HepG2 (cell line): ENCODE data around the gene TRIM10. TPM values are rescaled to one million over a fixed set of nuclear protein-coding genes. Genes with fewer than 3 reads are reported as not detected.
A peak's percentile ranks its signal among the peaks of the same experiment; 100 is the strongest.

Source experiments
- ARHGAP35 ChIP-seq: sonication (generic); formaldehyde crosslinking; IDR thresholded peaks from 2 replicates; pipeline ENCODE4 v1.9.0; 2022; ENCODE audit warnings: mild to moderate bottlenecking, inconsistent platforms, moderate library complexity, missing genetic modification reagents, borderline replicate concordance
- ASH2L ChIP-seq: fragments of 300-600, 200-600 bp; sonication (generic); IDR thresholded peaks from 2 replicates; pipeline ENCODE4 v1.7.0; 2017; ENCODE audit warnings: low read depth, mild to moderate bottlenecking, moderate library complexity, mixed read lengths, low read length; ENCODE audit not compliant: insufficient read length
- GATA4 ChIP-seq: sonication (generic); IDR thresholded peaks from 2 replicates; pipeline ENCODE4 v1.6.1; 2016; ENCODE audit warnings: antibody characterized with exemption, low read depth, borderline replicate concordance
- GFI1 ChIP-seq: sonication (generic); formaldehyde crosslinking; IDR thresholded peaks from 2 replicates; pipeline ENCODE4 v1.5.0; 2020; ENCODE audit warnings: missing genetic modification reagents, mild to moderate bottlenecking, borderline replicate concordance
- KLF11 ChIP-seq: IDR thresholded peaks from 2 replicates; pipeline ENCODE4 v1.6.1; 2016; ENCODE audit warnings: missing compliant biosample characterization
- KLF12 ChIP-seq: sonication (generic); formaldehyde crosslinking; IDR thresholded peaks from 2 replicates; pipeline ENCODE4 v1.4.0; 2020; ENCODE audit warnings: missing genetic modification reagents, borderline replicate concordance
- NFKBIZ ChIP-seq: IDR thresholded peaks from 2 replicates; pipeline ENCODE4 v1.6.1; 2018; ENCODE audit warnings: missing genetic modification reagents, missing compliant biosample characterization
- NR2F1 ChIP-seq, 2 experiments: fragments of 450-650 bp in 1 of 2; formaldehyde crosslinking in 1 of 2; IDR thresholded peaks; 2 replicates each; pipeline versions ENCODE4 v1.5.0 to v1.6.1; 2016 to 2020; ENCODE audit warnings: mild to moderate bottlenecking in 1 of 2, missing compliant biosample characterization in 1 of 2, missing genetic modification reagents in 1 of 2, moderate library complexity in 1 of 2
- PRMT3 ChIP-seq: sonication (generic); formaldehyde crosslinking; IDR thresholded peaks from 2 replicates; pipeline ENCODE4 v1.8.1; 2022; ENCODE audit warnings: low read depth, mild to moderate bottlenecking, moderate library complexity, missing genetic modification reagents, borderline replicate concordance
- RCOR2 ChIP-seq: IDR thresholded peaks from 2 replicates; pipeline ENCODE4 v1.6.1; 2016; ENCODE audit warnings: missing biosample characterization, missing genetic modification reagents
- SIN3B ChIP-seq: fragments of 150-350 bp; IDR thresholded peaks from 2 replicates; pipeline ENCODE4 v1.6.1; 2014; ENCODE audit warnings: low read length
- SP2 ChIP-seq: sonication (generic); formaldehyde crosslinking; IDR thresholded peaks from 2 replicates; pipeline ENCODE4 v1.5.1; 2020; ENCODE audit warnings: mild to moderate bottlenecking, missing genetic modification reagents
- ZBTB20 ChIP-seq: sonication (generic); formaldehyde crosslinking; IDR thresholded peaks from 2 replicates; pipeline ENCODE4 v1.8.1; 2023; ENCODE audit warnings: missing genetic modification reagents, low read depth, mild to moderate bottlenecking, borderline replicate concordance
- ZFP82 ChIP-seq: sonication (generic); formaldehyde crosslinking; IDR thresholded peaks from 2 replicates; pipeline ENCODE4 v1.5.1; 2020; ENCODE audit warnings: mild to moderate bottlenecking, missing genetic modification reagents, borderline replicate concordance
- ZNF225 ChIP-seq: sonication (generic); formaldehyde crosslinking; IDR thresholded peaks from 2 replicates; pipeline ENCODE4 v1.4.0; 2020; ENCODE audit warnings: mild to moderate bottlenecking, missing genetic modification reagents
- ZNF296 ChIP-seq: sonication (generic); formaldehyde crosslinking; conservative IDR thresholded peaks from 2 replicates; pipeline ENCODE4 v1.5.0; 2020; ENCODE audit warnings: mild to moderate bottlenecking, missing genetic modification reagents
- ZNF841 ChIP-seq: sonication (generic); formaldehyde crosslinking; IDR thresholded peaks from 2 replicates; pipeline ENCODE4 v1.8.1; 2023; ENCODE audit warnings: missing genetic modification reagents, borderline replicate concordance
- polyA plus RNA-seq, 8 experiments: library from polyadenylated mRNA; depleted of rRNA in 3 of 8; stranded (reverse) in 7 of 8; unstranded in 1 of 8; fragments of >200 nt; fragmentation: Illumina TruSeq in 4 of 8; extraction: Trizol in 4 of 8; gene quantifications; 2 replicates each; pipeline versions ENCODE4 v1.2.1 to v1.2.3, GENCODE V29; 2011 to 2016; ENCODE audit warnings: low read depth in 4 of 8, missing spikeins in 1 of 8, mixed read lengths in 1 of 8; ENCODE audit not compliant: insufficient read depth in 1 of 8
- total RNA-seq, 5 experiments: library from RNA; depleted of rRNA; stranded (reverse); fragments of >200 nt; fragmentation: Illumina TruSeq; extraction: Trizol; gene quantifications; 2 replicates each; pipeline ENCODE4 v1.2.3, GENCODE V29; 2016; ENCODE audit warnings: low read depth in 1 of 5
- TF ChIP-seq, protein P1 (sequence below): sonication (generic); formaldehyde crosslinking; IDR thresholded peaks from 2 replicates; pipeline ENCODE4 v1.5.0; 2020; ENCODE audit warnings: mild to moderate bottlenecking, missing genetic modification reagents
- TF ChIP-seq, protein P2 (sequence below): IDR thresholded peaks from 2 replicates; pipeline ENCODE4 v1.6.1; 2012; ENCODE audit warnings: inconsistent platforms
- TF ChIP-seq, protein P3 (sequence below): IDR thresholded peaks from 2 replicates; pipeline ENCODE4 v1.6.1; 2016; ENCODE audit warnings: control low read depth
- TF ChIP-seq, protein P4 (sequence below): sonication (generic); formaldehyde crosslinking; IDR thresholded peaks from 2 replicates; pipeline ENCODE4 v1.5.0; 2020; ENCODE audit warnings: missing genetic modification reagents
- TF ChIP-seq, protein P5 (sequence below): IDR thresholded peaks from 2 replicates; pipeline ENCODE4 v1.6.1; 2016; ENCODE audit warnings: mild to moderate bottlenecking

TRIM10 gene
- total and polyA plus RNA-seq, 2 of the 13 experiments (the other 11 are each of a cell fraction or from before 2014, with no cell fraction given): 4.1 to 6.8 TPM

DNA sequence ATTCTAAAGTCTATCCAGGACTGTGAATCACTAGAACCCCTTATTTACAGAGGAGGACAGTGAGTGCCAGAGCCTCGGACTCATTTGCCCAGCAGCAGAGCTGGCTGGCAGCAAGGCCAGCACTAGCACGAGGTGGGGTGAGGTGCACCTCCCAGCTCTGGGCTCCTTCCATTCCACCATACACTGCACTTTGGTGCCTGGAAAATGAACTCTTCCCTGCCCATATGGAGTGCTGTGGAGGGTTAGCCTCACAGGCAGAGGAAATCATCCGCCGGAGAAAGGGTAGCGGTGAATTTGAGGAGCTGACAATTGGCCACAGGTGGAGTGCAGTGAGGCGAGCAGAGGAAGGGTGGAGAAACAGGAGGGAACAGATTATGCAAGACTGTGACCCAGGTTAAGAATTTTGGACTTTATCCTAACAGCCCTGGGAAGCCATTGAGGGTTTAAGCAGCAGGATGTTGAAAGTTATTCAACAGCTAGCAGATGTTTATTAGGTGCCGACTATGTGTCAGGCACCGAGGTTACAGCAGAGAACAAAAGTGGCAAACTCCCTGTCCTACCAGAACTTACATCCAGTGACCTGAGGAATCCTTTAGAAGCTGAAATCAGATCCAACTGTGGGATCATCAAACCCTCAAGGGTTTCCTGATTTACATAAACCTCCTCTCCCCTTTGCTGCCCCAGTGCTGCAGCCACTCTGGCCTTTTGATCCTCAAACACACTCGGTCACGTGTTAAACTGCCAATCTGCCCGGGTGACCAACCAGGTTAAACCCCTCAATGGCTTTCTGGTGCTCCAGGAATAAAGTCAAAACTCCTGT lies 46.0 kb upstream of the TRIM10 start (continued):
- TF ChIP-seq, protein P1, sequence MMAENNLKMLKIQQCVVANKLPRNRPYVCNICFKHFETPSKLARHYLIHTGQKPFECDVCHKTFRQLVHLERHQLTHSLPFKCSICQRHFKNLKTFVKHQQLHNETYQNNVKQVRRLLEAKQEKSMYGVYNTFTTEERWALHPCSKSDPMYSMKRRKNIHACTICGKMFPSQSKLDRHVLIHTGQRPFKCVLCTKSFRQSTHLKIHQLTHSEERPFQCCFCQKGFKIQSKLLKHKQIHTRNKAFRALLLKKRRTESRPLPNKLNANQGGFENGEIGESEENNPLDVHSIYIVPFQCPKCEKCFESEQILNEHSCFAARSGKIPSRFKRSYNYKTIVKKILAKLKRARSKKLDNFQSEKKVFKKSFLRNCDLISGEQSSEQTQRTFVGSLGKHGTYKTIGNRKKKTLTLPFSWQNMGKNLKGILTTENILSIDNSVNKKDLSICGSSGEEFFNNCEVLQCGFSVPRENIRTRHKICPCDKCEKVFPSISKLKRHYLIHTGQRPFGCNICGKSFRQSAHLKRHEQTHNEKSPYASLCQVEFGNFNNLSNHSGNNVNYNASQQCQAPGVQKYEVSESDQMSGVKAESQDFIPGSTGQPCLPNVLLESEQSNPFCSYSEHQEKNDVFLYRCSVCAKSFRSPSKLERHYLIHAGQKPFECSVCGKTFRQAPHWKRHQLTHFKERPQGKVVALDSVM (CRISPR knock-in tag): peak; percentile 27; the same call in 1 of the 2 replicates
- TF ChIP-seq GFI1 (CRISPR knock-in tag): peak; percentile 86; the same call in 1 of the 2 replicates
- TF ChIP-seq ZNF225 (CRISPR knock-in tag): no peak; the same call in 1 of the 2 replicates
- TF ChIP-seq ZBTB20 (CRISPR knock-in tag): peak; percentile 88
- no peak; the same call in 1 of the 2 replicates for TF ChIP-seq KLF12 (CRISPR knock-in tag)
- TF ChIP-seq, protein P2, sequence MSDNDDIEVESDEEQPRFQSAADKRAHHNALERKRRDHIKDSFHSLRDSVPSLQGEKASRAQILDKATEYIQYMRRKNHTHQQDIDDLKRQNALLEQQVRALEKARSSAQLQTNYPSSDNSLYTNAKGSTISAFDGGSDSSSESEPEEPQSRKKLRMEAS: peak; percentile 74
- no peak for TF ChIP-seq ZNF841 (CRISPR knock-in tag)
- TF ChIP-seq, protein P3, sequence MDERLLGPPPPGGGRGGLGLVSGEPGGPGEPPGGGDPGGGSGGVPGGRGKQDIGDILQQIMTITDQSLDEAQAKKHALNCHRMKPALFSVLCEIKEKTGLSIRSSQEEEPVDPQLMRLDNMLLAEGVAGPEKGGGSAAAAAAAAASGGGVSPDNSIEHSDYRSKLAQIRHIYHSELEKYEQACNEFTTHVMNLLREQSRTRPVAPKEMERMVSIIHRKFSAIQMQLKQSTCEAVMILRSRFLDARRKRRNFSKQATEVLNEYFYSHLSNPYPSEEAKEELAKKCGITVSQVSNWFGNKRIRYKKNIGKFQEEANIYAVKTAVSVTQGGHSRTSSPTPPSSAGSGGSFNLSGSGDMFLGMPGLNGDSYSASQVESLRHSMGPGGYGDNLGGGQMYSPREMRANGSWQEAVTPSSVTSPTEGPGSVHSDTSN: no peak
- TF ChIP-seq ASH2L: peak; percentile 97
- peak; percentile 86; the same call in 1 of the 2 replicates for TF ChIP-seq KLF11 (CRISPR knock-in tag)
- TF ChIP-seq SIN3B: no peak
- TF ChIP-seq ZFP82 (CRISPR knock-in tag): no peak
- no peak for TF ChIP-seq ZNF296 (CRISPR knock-in tag)
- no peak; the same call in 1 of the 2 replicates for TF ChIP-seq ARHGAP35 (CRISPR knock-in tag)
- peak; percentile 17; the same call in 1 of the 2 replicates for TF ChIP-seq GATA4
- peak; percentile 39 to 74; a peak in 2 of 4 replicates for TF ChIP-seq NR2F1 (CRISPR knock-in tag; IDR thresholded peaks at IDR 0.05)
- TF ChIP-seq NFKBIZ: 0 out of 2 replicates have a peak, but pooled peaks have one; percentile 43
- no peak for TF ChIP-seq PRMT3 (CRISPR knock-in tag)
- peak; percentile 86 for TF ChIP-seq RCOR2 (CRISPR knock-in tag)
- TF ChIP-seq, protein P4, sequence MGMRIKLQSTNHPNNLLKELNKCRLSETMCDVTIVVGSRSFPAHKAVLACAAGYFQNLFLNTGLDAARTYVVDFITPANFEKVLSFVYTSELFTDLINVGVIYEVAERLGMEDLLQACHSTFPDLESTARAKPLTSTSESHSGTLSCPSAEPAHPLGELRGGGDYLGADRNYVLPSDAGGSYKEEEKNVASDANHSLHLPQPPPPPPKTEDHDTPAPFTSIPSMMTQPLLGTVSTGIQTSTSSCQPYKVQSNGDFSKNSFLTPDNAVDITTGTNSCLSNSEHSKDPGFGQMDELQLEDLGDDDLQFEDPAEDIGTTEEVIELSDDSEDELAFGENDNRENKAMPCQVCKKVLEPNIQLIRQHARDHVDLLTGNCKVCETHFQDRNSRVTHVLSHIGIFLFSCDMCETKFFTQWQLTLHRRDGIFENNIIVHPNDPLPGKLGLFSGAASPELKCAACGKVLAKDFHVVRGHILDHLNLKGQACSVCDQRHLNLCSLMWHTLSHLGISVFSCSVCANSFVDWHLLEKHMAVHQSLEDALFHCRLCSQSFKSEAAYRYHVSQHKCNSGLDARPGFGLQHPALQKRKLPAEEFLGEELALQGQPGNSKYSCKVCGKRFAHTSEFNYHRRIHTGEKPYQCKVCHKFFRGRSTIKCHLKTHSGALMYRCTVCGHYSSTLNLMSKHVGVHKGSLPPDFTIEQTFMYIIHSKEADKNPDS (CRISPR knock-in tag): no peak
- TF ChIP-seq, protein P5, sequence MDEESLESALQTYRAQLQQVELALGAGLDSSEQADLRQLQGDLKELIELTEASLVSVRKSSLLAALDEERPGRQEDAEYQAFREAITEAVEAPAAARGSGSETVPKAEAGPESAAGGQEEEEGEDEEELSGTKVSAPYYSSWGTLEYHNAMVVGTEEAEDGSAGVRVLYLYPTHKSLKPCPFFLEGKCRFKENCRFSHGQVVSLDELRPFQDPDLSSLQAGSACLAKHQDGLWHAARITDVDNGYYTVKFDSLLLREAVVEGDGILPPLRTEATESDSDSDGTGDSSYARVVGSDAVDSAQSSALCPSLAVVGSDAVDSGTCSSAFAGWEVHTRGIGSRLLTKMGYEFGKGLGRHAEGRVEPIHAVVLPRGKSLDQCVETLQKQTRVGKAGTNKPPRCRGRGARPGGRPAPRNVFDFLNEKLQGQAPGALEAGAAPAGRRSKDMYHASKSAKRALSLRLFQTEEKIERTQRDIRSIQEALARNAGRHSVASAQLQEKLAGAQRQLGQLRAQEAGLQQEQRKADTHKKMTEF (CRISPR knock-in tag): peak; percentile 90
- no peak for TF ChIP-seq SP2 (CRISPR knock-in tag)
